Hepatocyte (in vitro differentiated cells): ENCODE data around the gene CTNNA2.

Experiments used
- EZH2phosphoT487 ChIP-seq: fragments of 200-600 bp; sonication (generic); IDR thresholded peaks from one replicate; pipeline ENCODE4 v1.6.1; 2018; ENCODE audit warnings: antibody characterized with exemption, mild to moderate bottlenecking, low read depth, moderate library complexity; ENCODE audit not compliant: unreplicated experiment, severe bottlenecking
- TF ChIP-seq, protein P1 (sequence below): fragments of 200-600 bp; sonication (generic); IDR thresholded peaks from 2 replicates; pipeline ENCODE4 v1.5.1; 2016; ENCODE audit warnings: antibody characterized with exemption, mild to moderate bottlenecking; ENCODE audit not compliant: poor library complexity

DNA sequence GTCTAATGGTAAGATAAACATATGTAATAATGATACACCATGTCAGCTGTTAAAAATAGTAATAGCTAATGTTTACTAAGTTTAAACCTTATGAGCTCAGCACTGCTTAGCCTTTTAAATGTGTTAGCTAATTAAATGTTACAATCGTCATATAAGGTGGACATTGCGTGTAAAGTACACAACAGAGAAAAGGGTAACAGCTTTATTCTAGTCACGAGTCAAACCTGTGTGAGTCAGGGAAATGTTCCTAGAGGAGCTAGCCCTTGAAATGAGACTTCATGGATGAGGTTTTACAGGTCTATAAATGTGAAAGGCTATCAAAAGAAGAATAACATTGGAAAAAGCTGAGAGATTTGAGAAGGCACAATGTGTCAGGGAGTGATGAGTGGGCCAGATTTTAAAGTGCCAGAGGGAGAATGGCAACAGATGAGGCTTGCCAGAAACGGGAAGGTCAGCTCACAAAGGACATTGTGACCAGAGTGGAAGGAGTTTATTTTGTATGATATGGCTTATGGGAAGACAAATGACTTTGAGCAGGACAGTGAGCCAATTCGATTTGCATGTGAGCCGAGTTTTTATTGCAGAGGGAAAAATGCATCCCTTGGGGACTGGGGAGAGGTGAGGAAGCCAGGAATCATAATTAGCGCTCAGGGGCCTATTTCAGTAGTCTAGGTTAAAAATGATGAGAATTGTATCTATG, 276.3 kb downstream of the CTNNA2 start:
- TF ChIP-seq, protein P1, sequence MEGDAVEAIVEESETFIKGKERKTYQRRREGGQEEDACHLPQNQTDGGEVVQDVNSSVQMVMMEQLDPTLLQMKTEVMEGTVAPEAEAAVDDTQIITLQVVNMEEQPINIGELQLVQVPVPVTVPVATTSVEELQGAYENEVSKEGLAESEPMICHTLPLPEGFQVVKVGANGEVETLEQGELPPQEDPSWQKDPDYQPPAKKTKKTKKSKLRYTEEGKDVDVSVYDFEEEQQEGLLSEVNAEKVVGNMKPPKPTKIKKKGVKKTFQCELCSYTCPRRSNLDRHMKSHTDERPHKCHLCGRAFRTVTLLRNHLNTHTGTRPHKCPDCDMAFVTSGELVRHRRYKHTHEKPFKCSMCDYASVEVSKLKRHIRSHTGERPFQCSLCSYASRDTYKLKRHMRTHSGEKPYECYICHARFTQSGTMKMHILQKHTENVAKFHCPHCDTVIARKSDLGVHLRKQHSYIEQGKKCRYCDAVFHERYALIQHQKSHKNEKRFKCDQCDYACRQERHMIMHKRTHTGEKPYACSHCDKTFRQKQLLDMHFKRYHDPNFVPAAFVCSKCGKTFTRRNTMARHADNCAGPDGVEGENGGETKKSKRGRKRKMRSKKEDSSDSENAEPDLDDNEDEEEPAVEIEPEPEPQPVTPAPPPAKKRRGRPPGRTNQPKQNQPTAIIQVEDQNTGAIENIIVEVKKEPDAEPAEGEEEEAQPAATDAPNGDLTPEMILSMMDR: no peak
- TF ChIP-seq EZH2phosphoT487: no peak
